ENCODE measurements around the gene TMC5.
A peak's percentile ranks its signal among the peaks of the same experiment; 100 is the strongest.

TMC5 gene

DNA sequence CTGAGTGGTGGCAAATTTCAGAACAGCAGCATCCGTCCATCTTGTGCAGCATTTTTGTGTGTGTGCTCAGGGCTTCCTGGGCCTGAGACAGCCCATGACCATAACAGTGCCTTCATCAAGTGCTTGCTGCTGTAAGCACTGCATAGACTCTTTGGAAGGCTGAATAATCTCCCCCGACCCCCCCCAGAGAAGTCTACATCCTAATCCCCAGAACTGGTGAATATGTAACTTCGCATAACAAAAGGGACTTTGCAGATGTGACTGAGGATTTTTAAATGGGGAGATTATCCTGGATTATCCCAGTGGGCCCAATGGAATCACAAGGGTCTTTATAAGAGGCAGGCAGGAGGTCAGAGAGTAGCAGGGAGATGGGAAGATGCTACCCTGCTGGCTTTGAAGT, 50.6 kb downstream of the TMC5 start:
- DNase-seq, result no peak

DNA sequence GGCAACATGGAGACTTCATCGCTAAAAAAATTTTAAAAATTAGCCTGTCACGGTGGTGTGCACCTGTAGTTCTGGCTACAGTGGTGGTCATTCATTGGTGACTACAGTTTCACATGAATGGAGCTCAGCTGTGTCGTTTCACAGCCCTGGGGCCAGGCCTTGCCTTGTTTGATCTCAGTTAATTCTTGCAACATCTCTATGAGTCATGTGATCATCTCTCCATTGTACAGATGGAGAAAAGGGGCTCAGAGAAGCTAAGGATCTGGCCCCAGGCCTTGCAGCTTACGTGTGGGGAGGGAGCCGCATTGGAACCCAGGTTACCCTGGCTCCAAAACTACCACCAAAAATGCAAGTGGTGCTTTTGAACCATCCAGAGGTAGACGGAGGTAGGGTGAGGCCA, 54.8 kb downstream of the TMC5 start:
- no peak for DNase-seq

DNA sequence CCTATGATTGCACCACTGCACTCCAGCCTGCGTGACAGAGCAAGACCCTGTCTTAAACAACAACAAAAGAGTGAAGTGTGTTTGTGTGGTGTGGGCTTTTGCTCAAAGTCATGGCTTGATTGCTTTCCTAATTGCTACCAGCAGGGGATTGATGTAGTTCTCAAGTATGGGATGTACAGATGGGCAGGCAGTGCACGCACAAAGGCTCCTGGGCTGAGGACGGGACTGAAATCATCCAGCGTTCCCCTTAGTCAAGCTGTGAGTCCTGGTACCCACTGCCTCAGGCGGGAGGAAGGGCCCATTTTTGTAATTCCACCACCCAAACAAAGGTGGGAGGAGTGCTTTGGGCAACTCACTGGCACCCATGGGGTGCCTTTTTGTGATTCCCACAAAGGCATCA, 56.9 kb downstream of the TMC5 start:
- no peak for DNase-seq

DNA sequence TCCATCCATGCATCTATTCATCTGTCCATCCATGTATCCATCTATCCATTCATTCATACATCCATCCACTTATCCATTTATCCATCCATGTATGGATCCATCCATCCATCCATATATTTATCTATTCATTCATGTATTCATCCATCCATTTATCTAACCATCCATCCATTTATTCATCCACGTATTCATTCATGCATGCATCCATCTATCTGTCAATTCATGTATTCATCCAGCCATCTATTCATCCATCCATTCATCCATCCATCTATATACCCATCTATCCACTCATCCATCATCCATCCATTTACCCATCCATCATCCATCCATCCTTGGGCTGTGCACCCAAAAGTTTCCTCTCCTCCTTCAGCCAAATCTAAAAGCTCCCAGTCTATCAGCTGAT, 60.8 kb downstream of the TMC5 start:
- DNase-seq, result no peak

DNA sequence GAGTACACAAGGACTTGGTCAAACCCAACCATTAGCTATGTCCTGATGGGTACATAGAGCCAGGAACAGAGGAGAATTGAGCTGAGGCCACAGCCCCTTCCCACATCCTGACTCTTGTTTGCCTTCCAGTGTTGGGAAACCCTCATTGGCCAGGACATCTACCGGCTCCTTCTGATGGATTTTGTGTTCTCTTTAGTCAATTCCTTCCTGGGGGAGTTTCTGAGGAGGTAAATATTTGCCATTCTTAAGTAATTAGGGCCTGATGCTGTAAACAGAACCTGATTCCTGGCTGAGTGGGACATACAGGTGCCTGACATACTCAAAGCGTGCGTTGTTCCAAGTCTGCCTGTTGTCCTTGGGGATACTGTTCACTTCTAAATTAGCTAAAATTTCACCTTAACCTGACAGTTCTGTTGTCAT, 61.6 kb downstream of the TMC5 start:
- no peak for DNase-seq

DNA sequence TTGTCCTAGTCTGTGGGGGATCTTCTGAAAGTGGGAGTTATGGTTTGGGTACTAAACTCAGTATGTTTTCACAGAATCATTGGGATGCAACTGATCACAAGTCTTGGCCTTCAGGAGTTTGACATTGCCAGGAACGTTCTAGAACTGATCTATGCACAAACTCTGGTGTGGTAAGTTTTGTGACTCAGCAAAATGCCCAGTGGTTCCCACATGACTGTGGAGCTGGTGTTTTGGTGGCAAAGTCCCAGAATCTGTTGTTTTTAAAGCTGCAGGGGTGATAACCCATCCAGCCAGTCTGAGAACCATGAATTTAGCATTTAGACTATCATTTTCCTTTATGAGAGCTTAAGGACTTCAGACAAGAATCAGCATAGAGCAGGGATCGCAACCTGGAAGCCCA, 63.6 kb downstream of the TMC5 start:
- no peak for DNase-seq

DNA sequence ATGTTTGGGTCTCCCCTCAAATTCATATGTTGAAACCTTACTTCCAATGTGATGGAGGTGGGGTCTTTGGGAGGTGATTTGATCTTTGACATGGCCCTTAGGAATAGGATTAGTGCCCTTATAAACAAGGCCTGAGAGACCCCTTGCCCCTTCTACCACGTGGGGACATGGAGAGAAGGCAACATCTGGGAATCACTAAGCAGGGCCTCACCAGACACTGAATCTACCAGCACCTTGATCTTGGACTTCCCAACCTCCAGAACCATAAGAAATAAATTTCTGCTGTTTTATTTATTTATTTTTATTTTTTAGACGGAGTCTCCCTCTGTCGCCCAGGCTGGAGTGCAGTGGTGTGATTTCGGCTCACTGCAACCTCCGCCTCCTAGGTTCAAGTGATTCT, 64.1 kb downstream of the TMC5 start:
- no peak for DNase-seq

DNA sequence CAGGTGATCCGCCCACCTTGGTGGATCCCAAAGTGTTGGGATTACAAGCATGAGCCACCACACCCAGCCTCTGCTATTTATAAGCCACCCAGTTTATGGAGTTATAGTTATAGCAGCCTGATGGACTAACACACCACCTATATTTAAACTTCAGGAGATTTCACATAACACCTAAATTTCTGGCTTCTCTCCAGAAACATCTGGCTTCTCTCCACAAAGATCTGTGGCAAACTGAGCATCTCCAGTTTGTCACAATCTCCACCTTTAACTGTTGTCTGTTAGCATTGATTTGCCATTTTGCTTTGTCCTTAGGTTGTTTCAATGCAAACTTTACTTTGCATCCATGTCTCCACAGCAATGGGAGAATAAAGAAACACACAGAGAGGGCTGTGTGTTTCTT, 64.6 kb downstream of the TMC5 start:
- DNase-seq, result no peak

DNA sequence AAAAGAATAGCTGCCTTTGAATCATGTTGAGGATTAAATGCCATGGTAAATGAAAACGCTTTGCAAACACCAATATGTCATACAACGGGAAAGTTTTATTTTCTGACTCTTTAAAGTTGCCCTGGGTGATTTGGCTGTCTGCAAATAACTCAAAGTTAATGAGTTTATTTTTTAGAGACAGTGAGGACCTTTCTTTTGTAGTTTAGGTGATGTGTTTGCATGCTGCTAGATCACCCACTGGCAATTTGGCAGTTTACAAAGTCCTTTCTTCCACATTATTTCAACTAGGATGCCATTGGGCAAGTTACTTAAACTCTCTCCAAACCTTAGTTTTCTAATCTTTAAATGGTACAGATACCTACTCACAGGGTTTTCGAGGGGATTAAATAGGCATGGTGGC, 66.4 kb downstream of the TMC5 start:
- DNase-seq, result no peak

DNA sequence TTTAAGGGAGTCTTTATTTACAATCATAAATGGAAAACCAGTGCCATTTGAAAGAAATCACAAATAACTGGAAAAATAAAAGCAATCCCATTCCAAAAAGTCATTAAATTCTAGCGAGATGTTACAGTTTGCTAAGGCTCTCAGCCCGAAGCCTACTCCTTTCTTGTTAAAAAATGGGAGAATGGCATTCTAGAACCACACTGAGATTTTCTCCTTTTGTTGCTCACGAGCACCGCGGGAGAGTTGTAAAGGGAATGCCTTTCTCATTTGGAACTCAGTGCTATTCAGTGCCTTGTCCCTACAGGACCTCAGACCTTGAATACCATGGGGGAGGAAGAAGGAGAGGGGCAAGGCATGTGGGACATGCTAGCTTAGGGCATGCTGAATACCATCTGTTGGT, 67.9 kb downstream of the TMC5 start:
- DNase-seq, result no peak

DNA sequence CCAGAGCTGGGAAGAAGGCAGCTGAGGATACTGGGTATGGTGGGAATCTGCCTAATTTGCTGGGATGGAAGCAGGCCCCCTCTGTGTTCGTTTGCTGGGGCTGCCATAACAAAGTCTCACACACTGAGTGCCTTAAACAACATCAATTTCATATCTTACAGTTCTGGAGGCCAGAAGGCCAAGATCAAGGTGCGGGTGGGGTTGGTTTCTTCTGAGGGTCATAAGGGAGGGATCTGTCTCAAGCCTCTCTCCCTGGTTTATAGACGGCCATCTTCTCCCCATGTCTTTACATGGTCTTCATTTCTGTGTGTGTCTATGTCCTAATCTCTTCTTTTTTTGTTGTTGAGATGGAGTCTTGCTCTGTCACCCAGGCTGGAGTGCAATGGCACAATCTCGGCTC, 68.4 kb downstream of the TMC5 start:
- DNase-seq, result no peak

DNA sequence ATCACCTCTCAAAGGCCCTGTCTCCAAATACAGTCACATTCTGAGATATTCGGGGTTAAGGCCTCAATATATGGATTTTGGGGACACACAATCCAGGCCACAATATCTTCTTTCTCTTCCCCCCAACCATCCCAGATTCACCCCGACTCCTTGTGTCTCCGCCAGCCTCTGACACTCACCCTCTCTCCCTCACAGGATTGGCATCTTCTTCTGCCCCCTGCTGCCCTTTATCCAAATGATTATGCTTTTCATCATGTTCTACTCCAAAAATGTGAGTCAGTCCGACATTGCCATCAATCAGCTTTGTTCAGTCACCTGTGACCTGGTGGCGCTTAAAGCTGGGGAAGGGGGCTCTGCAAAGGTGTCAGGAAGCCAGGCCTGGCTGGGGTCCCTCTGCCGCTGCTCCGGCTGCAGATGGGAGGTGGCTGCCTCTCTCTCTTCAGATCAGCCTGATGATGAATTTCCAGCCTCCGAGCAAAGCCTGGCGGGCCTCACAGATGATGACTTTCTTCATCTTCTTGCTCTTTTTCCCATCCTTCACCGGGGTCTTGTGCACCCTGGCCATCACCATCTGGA, 69.2 kb downstream of the TMC5 start:
- no peak for DNase-seq

DNA sequence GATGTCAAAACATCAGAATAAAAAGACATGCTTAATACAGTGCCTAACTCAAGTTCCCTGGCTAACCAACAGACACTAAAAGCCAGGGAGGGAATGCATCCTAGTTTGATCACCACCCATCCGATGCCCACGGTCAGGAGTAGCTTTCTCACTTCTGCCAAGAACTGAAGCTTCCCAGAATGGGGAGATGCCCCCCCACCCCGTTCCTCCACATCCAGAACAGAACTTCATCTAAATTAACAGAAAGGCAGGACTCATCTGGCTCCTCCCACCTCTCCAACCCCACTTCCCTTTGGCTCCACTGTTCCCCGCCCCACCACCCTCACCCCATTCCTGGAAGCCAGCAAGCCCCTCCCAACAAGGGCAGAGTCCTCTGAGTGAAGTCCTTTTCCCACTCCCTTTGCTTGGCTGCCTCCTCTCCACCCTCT, 70.5 kb downstream of the TMC5 start:
- DNase-seq, result no peak

DNA sequence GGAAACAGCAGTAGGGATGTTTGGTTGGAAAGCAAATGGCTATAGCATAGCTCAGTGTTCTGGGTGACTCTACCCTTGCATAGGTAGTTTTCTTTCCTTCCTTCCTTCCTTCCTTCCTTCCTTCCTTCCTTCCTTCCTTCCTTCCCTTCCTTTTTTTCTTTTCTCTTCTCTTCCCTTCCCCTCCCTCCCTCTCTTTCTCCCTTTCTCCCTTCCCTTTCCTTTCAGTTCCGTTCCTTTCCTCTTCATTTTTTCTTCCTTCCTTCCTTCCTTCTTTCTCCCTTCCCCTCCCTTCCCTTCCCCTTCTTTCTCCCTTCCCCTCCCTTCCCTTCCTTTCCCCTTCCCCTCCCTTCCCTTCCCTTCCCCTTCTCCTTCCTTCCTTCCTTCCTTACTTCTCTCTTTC, 72.9 kb downstream of the TMC5 start:
- DNase-seq, result no peak

DNA sequence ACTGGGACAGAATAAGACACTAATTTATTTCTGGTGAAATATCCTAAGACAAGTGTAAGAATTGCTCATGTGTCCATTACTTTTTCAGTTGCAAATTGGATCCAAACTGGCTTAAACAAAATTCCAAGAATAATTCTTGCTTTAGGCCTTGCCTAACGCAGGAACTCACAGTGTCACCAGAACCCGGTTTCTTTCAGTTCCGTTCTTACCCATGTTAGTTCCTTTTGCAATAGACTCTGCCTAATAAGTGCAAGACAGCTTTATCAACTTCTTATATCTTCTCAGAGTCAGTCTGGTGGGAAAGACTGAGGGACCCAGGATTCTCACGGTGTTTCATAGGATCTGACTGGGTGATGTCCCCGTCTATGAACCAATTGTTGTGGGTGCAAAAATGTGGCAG, 79.5 kb downstream of the TMC5 start:
- no peak for DNase-seq

DNA sequence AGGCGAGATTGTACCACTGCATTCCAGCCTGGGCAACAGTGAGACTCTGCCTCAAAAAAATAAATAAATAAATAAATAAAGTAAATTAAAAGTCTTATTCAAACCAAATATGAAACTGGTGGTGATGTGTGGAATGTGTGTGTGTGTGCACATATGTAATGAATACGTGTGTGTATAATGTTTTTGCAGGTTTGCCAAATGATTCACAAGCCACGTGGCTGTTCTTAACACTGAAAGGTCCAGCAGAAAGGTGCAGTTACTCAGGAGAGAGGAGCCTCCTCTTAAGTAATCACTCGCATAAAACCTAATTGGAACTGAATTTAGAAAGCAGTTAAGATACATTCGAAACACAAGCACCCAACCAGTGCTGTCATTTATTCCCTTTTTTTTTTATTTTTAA, 81.3 kb downstream of the TMC5 start:
- no peak for DNase-seq

DNA sequence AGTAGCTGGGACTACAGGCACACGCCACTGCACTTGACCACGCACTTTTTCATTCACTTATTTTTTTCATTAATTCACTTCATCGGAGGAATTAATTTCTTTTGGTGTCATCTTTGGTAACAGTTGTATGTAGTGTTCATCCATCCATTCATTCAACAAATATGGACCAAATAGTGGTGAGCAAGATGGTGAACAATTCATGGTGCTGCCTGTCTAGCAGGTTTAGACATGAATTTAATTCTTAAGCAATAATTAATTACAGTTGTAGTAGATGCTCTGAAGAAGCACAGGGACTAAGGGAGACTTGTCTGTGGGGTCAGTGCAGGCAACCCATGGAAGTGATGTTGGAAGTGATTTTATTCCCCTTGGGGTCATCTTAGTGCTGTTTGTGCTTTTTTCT, 81.8 kb downstream of the TMC5 start:
- no peak for DNase-seq

DNA sequence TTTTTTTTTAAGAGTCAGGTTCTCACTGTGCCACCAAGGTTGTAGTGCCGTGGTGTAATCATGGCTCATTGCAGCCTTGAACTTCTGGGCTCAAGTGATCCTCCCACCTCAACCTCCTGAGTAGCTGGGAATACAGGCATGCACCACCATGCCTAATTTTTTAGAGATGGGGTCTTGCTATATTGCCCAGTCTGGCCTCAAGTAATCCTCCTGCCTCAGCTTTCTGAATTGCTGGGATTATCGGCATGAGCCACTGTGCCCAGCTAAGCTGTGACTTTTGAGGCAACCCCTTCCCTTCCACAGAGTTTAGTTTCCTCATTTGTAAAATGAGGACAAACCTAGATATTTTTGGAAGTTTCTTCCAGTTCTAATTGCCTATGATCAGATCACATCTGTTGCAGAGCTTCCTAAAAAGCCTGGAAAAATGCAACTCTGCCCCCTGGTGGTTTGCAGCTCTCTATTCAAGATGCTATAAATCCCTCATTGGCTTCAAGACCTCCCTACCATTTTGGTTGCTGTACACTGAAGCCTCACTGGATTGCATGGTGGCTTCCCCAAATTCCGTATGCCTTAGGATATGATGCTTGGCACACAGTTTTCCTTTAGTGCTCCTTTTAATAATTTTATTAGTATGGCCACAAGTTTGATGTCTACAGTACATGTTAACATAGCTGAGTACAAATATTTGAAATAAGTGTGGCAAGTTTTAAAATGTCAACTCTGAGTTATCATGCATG, 84.9 kb downstream of the TMC5 start:
- peak; percentile 58 for DNase-seq

DNA sequence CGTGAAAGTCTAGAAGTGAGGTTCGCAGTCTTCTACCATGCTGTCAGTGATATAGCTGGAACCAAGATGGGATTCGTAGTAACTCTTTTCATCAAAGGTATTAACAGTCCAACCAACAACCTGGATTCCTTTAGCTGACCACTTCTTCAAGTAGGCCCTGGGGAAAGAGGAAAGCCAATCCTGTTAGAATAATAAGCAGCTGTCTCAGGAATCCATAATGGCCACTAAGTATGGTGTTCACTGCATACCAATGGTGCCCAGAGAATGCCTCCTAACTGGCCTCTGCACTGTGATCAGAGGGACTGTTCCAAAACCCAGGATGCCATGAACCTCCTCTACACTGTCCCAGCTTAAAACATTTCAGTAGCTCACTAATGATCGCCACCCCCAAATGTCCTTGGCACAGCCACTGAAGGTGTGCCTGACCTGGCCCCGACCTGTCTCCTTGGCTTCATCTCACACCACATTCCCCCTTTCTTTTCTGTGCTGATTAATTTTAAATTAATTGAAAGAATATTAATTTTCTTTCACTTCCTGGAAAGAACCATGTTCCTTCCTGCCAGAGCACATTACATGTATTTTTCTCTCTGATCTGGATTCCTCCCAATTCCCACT, 85.9 kb downstream of the TMC5 start:
- no peak for DNase-seq

DNA sequence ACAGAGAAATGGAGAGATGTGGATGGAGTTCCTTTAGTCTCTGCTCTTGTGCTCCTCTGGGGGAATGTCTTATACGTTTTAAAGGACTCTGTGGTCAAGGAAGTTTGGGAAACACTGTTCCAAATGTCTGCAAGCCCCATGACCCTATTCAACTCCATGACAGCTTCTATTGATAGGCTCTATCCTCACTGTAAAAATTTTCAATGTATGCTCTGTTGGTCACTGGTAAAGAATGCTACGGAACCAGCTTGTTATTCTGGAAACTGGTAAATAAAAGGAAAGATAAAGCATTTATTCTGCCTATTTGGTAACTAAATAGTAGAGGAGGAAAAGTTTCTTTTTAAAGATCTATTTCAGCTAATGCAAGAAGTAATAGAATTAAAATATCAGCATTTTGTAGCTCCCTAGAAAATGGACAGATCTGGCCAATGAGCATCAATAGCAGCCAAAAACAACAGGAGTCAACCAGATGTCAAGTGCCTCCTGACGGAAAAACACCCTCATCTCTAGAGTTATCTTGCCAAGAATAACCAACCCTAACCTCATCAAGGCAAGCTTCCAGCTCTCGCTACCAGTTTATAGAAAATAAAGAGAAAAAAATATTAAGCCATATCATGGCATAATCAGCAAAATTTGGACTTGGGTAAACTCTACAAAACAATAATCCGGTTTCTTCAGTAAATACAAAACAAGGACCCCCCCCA, 88.1 kb downstream of the TMC5 start:
- DNase-seq, result peak; percentile 30

DNA sequence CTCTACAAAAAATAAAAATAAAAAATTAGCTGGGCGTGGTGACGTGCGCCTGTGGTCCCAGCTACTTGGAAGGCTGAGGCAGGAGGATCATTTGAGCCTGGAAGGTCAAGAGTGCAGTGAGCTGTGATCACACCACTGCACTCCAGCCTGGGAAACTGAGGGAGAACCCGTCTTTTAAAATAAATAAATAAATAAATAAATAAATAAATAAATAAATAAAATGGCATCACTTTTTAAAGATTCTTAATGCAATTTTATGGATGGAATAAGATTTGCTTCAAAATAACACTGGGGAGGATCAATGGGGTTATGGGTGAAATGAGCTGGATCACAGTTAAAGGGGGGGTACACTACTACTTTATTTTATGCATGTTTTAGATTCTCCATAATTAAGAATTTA, 89.3 kb downstream of the TMC5 start:
- no peak for DNase-seq

DNA sequence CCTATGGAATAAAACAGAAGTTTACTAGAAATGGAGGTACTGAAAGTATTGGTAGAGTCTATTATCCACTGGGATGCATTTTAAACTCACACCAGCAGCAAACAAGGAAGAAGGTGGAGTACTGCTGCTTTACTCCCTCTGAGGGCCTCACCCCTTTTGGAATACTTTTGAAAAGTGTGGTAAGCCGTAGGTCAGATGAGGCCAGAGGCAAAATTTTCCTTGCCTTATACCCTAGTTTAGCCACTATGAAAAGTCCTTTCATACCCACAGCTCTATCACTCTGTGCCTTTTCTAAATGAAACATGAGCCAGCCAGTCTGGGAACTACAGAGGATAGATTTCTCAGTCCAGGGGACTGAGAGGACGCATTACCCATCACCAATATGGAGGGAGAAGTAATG, 90.2 kb downstream of the TMC5 start:
- DNase-seq, result no peak

DNA sequence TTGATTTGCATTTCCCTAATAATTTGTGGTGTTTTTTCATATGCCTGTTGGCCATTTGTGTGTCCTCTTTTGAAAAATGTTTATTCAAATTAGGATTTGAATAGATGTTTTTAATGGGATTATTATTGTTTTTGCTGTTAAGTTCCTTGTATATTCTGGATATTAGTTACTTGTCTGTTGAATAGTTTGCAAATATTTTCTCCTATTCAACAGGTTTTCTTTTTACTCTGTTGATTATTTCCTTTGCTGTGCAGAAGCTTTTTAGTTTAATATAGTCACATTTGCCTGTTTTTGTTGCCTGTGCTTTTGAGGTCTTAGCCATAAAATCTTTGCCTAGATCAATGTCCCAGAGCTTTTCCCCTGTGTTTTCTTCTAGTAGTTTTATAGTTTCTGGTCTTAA, 94.6 kb downstream of the TMC5 start:
- DNase-seq, result no peak

DNA sequence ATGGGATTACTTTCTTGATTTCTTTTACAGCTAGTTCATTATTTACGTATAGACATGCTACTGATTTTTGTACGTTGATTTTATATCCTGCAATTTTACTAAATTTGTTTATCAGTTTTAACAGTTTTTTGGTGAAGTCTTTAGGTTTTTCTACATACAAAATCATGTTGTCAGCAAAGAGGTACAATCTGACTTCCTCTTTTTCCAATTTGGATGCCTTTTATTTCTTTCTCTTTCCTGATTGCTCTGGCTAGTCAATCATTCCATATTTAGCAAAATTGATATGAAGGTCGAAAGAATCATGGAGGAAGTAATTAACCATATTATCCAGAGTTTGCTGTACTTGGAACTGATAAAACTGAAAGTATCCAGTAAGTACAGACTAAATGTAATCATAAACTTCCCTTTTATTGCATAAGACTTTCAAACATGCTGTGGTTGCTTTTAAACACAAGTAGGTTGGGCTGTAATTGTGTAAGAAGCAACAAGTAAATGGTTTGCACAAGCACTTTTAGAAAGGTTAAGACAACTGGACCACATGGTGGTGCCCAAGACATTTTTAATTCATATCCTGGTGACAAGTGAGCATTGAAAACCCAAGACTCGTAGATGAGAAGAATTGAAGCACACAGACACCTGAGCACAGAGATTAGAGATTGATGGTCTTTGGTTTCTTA, 95.8 kb downstream of the TMC5 start:
- no peak for DNase-seq
